MM.1S (cell line): ENCODE results near the gene ANXA6.

Experiments
- EZH2 ChIP-seq: fragments of 300-600 bp; sonication (generic); optimal IDR thresholded peaks from 2 replicates; pipeline ENCODE3; 2017; ENCODE audit warnings: low read depth, mild to moderate bottlenecking, antibody characterized with exemption, low read length, mixed read lengths
- EZH2phosphoT487 ChIP-seq: fragments of 300-600 bp; sonication (generic); IDR thresholded peaks from 2 replicates; pipeline ENCODE4 v1.6.1; 2018; ENCODE audit warnings: antibody characterized with exemption, low read length
- TF ChIP-seq, protein P1 (sequence below): fragments of 300-600 bp; sonication (generic); IDR thresholded peaks from 2 replicates; pipeline ENCODE4 v1.5.1; 2016; ENCODE audit warnings: antibody characterized with exemption, low read length, mixed read lengths

DNA sequence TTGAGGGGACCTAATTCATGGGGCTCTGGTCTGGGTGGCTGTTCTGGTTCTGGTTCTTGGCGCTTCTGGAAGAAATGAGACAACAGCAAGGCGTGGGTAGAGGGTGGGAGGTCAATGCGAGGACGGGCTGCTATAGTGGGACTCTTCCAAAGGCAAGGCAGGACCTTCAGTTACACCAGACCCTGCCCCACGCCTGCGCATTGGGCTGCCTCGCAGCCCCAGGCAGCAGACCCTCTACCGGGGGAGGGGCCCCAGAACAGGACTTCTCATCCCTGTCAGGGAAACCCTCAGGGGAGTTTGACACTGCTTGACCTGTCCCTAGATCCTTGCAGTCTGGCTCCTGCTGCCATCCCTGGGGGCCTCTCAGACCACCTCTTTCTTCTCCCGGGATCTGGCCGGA, 47.8 kb upstream of the ANXA6 start:
- TF ChIP-seq, protein P1, sequence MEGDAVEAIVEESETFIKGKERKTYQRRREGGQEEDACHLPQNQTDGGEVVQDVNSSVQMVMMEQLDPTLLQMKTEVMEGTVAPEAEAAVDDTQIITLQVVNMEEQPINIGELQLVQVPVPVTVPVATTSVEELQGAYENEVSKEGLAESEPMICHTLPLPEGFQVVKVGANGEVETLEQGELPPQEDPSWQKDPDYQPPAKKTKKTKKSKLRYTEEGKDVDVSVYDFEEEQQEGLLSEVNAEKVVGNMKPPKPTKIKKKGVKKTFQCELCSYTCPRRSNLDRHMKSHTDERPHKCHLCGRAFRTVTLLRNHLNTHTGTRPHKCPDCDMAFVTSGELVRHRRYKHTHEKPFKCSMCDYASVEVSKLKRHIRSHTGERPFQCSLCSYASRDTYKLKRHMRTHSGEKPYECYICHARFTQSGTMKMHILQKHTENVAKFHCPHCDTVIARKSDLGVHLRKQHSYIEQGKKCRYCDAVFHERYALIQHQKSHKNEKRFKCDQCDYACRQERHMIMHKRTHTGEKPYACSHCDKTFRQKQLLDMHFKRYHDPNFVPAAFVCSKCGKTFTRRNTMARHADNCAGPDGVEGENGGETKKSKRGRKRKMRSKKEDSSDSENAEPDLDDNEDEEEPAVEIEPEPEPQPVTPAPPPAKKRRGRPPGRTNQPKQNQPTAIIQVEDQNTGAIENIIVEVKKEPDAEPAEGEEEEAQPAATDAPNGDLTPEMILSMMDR: no peak
- TF ChIP-seq EZH2phosphoT487 (no peak), EZH2 (no peak)
